VCaP (cell line): ENCODE results near the gene OR4A15.

Experiments used
- H3K27ac ChIP-seq: fragments of 450-650 bp; 2 replicates; pipeline ENCODE4 v1.5.1; 2017
- TF ChIP-seq, protein P1 (sequence below): fragments of 450-650 bp; conservative IDR thresholded peaks from 2 replicates; pipeline ENCODE4 v1.5.1; 2017; ENCODE audit warnings: mild to moderate bottlenecking, moderate library complexity

Gene OR4A15

GRCh38 chr11:55367674-55368073, at the start of gene OR4A15:
OR4A15 (plus strand) TSS chr11:55367974; CDS start chr11:55367974, 0 bp downstream.
- TF ChIP-seq, protein P1, sequence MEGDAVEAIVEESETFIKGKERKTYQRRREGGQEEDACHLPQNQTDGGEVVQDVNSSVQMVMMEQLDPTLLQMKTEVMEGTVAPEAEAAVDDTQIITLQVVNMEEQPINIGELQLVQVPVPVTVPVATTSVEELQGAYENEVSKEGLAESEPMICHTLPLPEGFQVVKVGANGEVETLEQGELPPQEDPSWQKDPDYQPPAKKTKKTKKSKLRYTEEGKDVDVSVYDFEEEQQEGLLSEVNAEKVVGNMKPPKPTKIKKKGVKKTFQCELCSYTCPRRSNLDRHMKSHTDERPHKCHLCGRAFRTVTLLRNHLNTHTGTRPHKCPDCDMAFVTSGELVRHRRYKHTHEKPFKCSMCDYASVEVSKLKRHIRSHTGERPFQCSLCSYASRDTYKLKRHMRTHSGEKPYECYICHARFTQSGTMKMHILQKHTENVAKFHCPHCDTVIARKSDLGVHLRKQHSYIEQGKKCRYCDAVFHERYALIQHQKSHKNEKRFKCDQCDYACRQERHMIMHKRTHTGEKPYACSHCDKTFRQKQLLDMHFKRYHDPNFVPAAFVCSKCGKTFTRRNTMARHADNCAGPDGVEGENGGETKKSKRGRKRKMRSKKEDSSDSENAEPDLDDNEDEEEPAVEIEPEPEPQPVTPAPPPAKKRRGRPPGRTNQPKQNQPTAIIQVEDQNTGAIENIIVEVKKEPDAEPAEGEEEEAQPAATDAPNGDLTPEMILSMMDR = no peak
- H3K27ac ChIP-seq = no peak within 1 kb of the TSS

DNA sequence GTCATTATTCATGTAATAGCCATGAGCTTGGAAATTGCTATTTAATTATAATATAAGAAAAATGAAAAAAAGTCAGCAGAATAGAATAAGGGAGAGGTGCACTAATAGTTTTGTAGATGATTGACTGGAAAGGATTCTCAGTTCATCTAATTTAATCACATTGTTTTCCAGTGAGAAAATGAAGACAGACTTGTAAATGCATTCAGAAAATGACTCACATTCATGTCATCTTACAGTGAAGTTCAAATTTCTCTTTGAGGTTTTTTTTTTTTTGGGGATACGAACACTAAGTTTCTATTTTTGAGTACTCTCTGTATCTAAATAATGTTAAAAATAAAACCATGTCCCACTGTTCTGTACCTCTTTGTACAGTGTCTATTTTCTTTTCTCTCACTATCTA, 43.3 kb upstream of the OR4A15 start:
- TF ChIP-seq, protein P1 = no peak
- no peak overlapping the region for H3K27ac ChIP-seq

DNA sequence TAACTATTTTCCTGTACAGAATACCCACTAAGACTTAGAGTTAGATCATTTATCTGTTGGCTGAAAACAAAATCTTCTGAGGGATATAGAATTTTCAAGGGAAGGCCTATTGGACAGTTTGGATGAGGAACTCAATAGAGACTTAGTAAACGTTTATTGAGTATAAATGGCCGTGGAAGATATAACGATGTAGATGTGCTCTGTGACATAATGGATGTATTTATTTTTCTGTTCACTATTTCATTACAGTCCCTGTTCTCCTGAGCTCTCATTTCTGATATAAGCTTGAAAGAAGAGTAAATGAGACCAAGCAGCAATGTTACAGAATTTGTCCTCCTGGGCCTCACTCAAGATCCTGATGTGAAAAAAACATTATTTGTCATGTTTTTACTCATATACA, 24.9 kb upstream of the OR4A15 start, which contains the start of gene OR4A16:
Gene OR4A16, plus strand, starts transcription at position 301 of the 400 bp plus-strand sequence. Its CDS starts 0 bp downstream, at position 301.
- TF ChIP-seq, protein P1 = no peak
- H3K27ac ChIP-seq = no peak within 1 kb of the TSS

GRCh38 chr11:55345306-55345705, 22.5 kb upstream of the OR4A15 start:
- H3K27ac ChIP-seq = no peak overlapping the region
- TF ChIP-seq, protein P1 = no peak

GRCh38 chr11:55349032-55349431, 18.7 kb upstream of the OR4A15 start:
- no peak overlapping the region for H3K27ac ChIP-seq
- TF ChIP-seq, protein P1 = no peak

- TF ChIP-seq, protein P1 = no peak
- H3K27ac ChIP-seq = no peak overlapping the region
These were observed 10.1 kb upstream of the OR4A15 start for GRCh38 chr11:55357560-55358184.

DNA sequence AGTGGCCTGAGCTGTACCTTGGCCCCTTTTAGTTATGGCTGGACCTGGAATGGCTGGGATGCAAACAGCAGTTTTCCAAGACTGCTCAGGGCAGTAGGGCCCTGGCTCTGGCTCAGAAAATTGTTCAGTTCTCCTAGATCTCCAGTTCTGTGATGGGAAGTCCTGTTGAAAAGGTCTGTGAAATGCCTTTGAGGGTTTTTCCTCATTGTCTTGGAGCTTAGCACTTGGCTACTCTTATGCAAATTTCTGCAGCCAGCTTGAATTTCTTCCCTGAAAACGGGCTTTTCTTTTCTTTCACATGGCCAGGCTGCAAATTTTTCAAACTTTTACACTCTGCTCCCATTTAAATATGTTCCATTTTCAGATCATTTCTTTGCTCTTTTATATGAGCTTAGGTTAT, 33.2 kb downstream of the OR4A15 start:
- TF ChIP-seq, protein P1 = no peak
- no peak overlapping the region for H3K27ac ChIP-seq
